A549 (cell line): ENCODE results near the gene MACC1. TPM values are rescaled to one million over a fixed set of nuclear protein-coding genes. Genes with fewer than 3 reads are reported as not detected.
A peak's percentile ranks its signal among the peaks of the same experiment; 100 is the strongest.

Experiments used
- ATAC-seq, 2 experiments: fragments of 200-7000 bp in 1 of 2; fragments of >200 bp in 1 of 2; cut with Nextera tagmentation in 1 of 2; cut with Tn5 transposase in 1 of 2; 3 replicates each; pipeline versions ENCODE4 v1.8.0 to v1.9.1; 2018 to 2020; ENCODE audit warnings: mild to moderate bottlenecking in 1 of 2, moderate library complexity in 1 of 2
- CTCF ChIA-PET: fragments of 300-600 bp; sonication (Branson Sonifier 250); formaldehyde crosslinking; extraction: SDS; loops from one replicate; lab custom pipeline; 2021; ENCODE audit warnings: antibody characterized with exemption, inconsistent platforms; lab: Yijun Ruan, JAX
- POLR2A ChIA-PET: fragments of 350-600 bp; formaldehyde crosslinking; extraction: SDS; loops from one replicate; lab custom pipeline; 2021; ENCODE audit warnings: antibody characterized with exemption, inconsistent platforms; lab: Yijun Ruan, JAX
- DNase-seq, 2 experiments: peaks; one replicate each; pipeline versions ENCODE4 v3.0.0 to v3.0.0-alpha.2; 2011 to 2016; ENCODE audit warnings: low read depth in 1 of 2, low spot score in 1 of 2
- FAIRE-seq: peaks from 2 replicates; lab custom pipeline; 2011; peaks lifted over from hg19 to GRCh38; lab: Jason Lieb, UNC
- H3K27ac ChIP-seq, 2 experiments: fragments of >200 bp; sonication (Bioruptor Twin); formaldehyde crosslinking; 3 replicates each; pipeline ENCODE4 v1.5.1; 2016 to 2017
- H3K4me1 ChIP-seq: fragments of >200 bp; sonication (Bioruptor Twin); formaldehyde crosslinking; 3 replicates; pipeline ENCODE4 v1.6.1; 2016
- H3K4me2 ChIP-seq: fragments of >200 bp; sonication (Bioruptor Twin); formaldehyde crosslinking; 3 replicates; pipeline ENCODE4 v1.6.1; 2016
- H3K4me3 ChIP-seq: fragments of >200 bp; sonication (Bioruptor Twin); formaldehyde crosslinking; 3 replicates; pipeline ENCODE4 v1.5.1; 2016
- H3K9me3 ChIP-seq: fragments of >200 bp; sonication (Bioruptor Twin); formaldehyde crosslinking; 3 replicates; pipeline ENCODE4 v1.6.1; 2016
- BHLHE40 ChIP-seq: IDR thresholded peaks from 2 replicates; pipeline ENCODE4 v1.6.1; 2012; ENCODE audit warnings: low read depth, low read length, inconsistent platforms
- CBX8 ChIP-seq: fragments of 200-600 bp; sonication (generic); IDR thresholded peaks from 2 replicates; pipeline ENCODE4 v1.6.1; 2016
- CHD2 ChIP-seq: fragments of 150-350 bp; IDR thresholded peaks from 2 replicates; pipeline ENCODE4 v1.6.1; 2014; ENCODE audit warnings: low read length; ENCODE audit not compliant: partially characterized antibody
- FOSL2 ChIP-seq, 2 experiments: fragments of 450-650 bp in 1 of 2; fragments of >200 bp in 1 of 2; sonication (Bioruptor Twin) in 1 of 2; formaldehyde crosslinking; IDR thresholded peaks; 2 replicates each; pipeline versions ENCODE4 v1.5.0 to v1.6.1; 2016 to 2020; ENCODE audit warnings: mild to moderate bottlenecking in 1 of 2, moderate library complexity in 1 of 2
- HDAC2 ChIP-seq: fragments of 200-600 bp; sonication (generic); IDR thresholded peaks from 2 replicates; pipeline ENCODE4 v1.6.1; 2016
- HOXB5 ChIP-seq: fragments of 250-450 bp; sonication (Bioruptor Pico); IDR thresholded peaks from 2 replicates; pipeline ENCODE4 v1.5.0; 2020; ENCODE audit warnings: mild to moderate bottlenecking, moderate library complexity
- MAFK ChIP-seq: fragments of 450-650 bp; IDR thresholded peaks from 2 replicates; pipeline ENCODE4 v1.6.1; 2014; ENCODE audit not compliant: partially characterized antibody
- NR3C1 ChIP-seq: fragments of >200 bp; sonication (Bioruptor Twin); formaldehyde crosslinking; IDR thresholded peaks from 3 replicates; pipeline ENCODE4 v1.6.1; 2017
- RARB ChIP-seq: fragments of 250-450 bp; sonication (Bioruptor Pico); IDR thresholded peaks from 2 replicates; pipeline ENCODE4 v1.8.0; 2021; ENCODE audit warnings: mild to moderate bottlenecking, moderate library complexity
- ZC3H11A ChIP-seq: fragments of 450-650 bp; IDR thresholded peaks from 2 replicates; pipeline ENCODE4 v1.6.1; 2014; ENCODE audit warnings: antibody characterized with exemption, mild to moderate bottlenecking
- ZFP36 ChIP-seq: fragments of 450-650 bp; IDR thresholded peaks from 2 replicates; pipeline ENCODE4 v1.6.1; 2014; ENCODE audit warnings: borderline replicate concordance; ENCODE audit not compliant: partially characterized antibody
- WGBS: methylation state at CpG from one replicate; pipeline ENCODE4 v1.1.6; 2017; ENCODE audit errors: missing lambda C conversion rate; 5-methylcytosine and 5-hydroxymethylcytosine counted together
- polyA plus RNA-seq, 4 experiments: library from polyadenylated mRNA; depleted of rRNA in 3 of 4; stranded (reverse); fragments of >200 nt; fragmentation: RNase III in 1 of 4; extraction: RNeasy Plus Mini Kit Qiagen cat#74134 plus additional on column Dnase treatment in 1 of 4; gene quantifications; 2 replicates in 3 of 4; 3 replicates in 1 of 4; pipeline ENCODE4 v1.2.3, GENCODE V29; 2011 to 2017
- TF ChIP-seq, protein P1 (sequence below): fragments of >200 bp; sonication (Bioruptor Twin); formaldehyde crosslinking; IDR thresholded peaks from 3 replicates; pipeline ENCODE4 v1.5.1; 2016
- TF ChIP-seq, protein P2 (sequence below): IDR thresholded peaks from 2 replicates; pipeline ENCODE4 v1.6.1; 2012
- TF ChIP-seq, protein P3 (sequence below): IDR thresholded peaks from 2 replicates; pipeline ENCODE4 v1.6.1; 2012

The MACC1 gene
- polyA plus RNA-seq, 2 of the 4 experiments (the other 2 are of a cell fraction) = 0.01 TPM; not detected in 1

DNA sequence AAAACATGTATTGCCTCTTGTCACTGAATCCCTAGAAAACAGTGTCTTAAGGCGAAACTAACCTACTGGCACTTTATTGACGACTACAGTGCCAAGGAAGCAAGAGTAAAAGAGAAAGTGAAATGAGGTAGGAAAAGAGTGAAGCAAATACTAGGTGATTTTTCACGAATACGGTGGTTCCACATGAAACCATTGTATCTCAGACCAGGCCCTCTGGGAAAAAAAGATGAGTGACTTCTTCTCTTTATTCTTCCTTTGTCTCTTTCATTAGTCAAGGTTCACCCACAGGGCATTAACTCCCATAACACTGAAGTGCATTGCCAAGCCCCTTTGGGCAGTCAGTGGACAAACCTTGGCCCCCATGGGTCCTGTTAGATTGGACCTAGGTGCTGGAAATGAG lies 16.2 kb upstream of the MACC1 start:
- H3K4me3 ChIP-seq = no peak overlapping the region
- no peak for FAIRE-seq

DNA sequence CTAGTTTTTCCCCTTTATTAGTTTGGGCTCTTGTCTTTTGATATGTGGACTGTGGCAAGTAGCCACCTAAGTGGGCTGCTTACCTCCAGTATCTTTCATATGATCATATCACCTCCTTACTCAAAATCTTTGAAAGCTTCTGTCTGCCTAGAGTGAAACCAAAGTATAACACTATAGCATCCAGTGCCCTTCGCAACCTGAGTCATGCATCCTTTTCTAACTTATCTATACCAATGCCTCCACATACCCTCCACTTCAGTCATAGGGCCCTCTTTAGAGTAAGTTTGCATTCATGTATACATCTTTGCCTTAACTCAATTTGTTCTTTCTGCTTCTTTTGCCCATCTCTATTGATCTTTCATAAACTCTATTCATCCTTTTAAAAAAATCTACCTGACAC lies 15.7 kb upstream of the MACC1 start:
- ATAC-seq (no peak), FAIRE-seq (no peak), DNase-seq (no peak)
- H3K4me2 ChIP-seq = no peak overlapping the region
- no peak overlapping the region for H3K4me3 ChIP-seq
- H3K9me3 ChIP-seq = no peaks in the 10 kb centered on the region
- CTCF ChIA-PET = interaction anchor here (1.9 kb wide), 1 partner anchor 366 kb away, joined by 4 read pairs; no protein-coding TSS in a partner anchor
- TF ChIP-seq CHD2 (no peak), HDAC2 (no peak), HOXB5 (CRISPR knock-in tag) (no peak), MAFK (no peak), RARB (CRISPR knock-in tag) (no peak), ZC3H11A (no peak), ZFP36 (no peak), CBX8 (no peak)
- TF ChIP-seq, protein P1, sequence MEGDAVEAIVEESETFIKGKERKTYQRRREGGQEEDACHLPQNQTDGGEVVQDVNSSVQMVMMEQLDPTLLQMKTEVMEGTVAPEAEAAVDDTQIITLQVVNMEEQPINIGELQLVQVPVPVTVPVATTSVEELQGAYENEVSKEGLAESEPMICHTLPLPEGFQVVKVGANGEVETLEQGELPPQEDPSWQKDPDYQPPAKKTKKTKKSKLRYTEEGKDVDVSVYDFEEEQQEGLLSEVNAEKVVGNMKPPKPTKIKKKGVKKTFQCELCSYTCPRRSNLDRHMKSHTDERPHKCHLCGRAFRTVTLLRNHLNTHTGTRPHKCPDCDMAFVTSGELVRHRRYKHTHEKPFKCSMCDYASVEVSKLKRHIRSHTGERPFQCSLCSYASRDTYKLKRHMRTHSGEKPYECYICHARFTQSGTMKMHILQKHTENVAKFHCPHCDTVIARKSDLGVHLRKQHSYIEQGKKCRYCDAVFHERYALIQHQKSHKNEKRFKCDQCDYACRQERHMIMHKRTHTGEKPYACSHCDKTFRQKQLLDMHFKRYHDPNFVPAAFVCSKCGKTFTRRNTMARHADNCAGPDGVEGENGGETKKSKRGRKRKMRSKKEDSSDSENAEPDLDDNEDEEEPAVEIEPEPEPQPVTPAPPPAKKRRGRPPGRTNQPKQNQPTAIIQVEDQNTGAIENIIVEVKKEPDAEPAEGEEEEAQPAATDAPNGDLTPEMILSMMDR = no peak
- TF ChIP-seq, protein P2, sequence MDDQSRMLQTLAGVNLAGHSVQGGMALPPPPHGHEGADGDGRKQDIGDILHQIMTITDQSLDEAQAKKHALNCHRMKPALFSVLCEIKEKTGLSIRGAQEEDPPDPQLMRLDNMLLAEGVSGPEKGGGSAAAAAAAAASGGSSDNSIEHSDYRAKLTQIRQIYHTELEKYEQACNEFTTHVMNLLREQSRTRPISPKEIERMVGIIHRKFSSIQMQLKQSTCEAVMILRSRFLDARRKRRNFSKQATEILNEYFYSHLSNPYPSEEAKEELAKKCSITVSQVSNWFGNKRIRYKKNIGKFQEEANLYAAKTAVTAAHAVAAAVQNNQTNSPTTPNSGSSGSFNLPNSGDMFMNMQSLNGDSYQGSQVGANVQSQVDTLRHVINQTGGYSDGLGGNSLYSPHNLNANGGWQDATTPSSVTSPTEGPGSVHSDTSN = no peak
- no peak overlapping the region for H3K27ac ChIP-seq
- 100% methylated on average over 1 of the region's 1 CpG for WGBS
- POLR2A ChIA-PET = no interaction called here
- H3K4me1 ChIP-seq = no peaks in the 10 kb centered on the region

More for the DNA sequence above, 16.2 kb upstream of the MACC1 start:
- Histone ChIP-seq H3K4me2 (no peak overlapping the region), H3K27ac (no peak overlapping the region), H3K9me3 (no peaks in the 10 kb centered on the region), H3K4me1 (no peaks in the 10 kb centered on the region)
- ATAC-seq (no peak), DNase-seq (no peak)
- CTCF ChIA-PET = interaction anchor here (1.9 kb wide), 1 partner anchor 365 kb away, joined by 4 read pairs; no protein-coding TSS in a partner anchor
- POLR2A ChIA-PET = no interaction called here
- WGBS = 29% methylated on average over 4 of the region's 4 CpGs
- TF ChIP-seq, protein P3, sequence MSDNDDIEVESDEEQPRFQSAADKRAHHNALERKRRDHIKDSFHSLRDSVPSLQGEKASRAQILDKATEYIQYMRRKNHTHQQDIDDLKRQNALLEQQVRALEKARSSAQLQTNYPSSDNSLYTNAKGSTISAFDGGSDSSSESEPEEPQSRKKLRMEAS = no peak
- TF ChIP-seq BHLHE40 (no peak), NR3C1 (no peak)

DNA sequence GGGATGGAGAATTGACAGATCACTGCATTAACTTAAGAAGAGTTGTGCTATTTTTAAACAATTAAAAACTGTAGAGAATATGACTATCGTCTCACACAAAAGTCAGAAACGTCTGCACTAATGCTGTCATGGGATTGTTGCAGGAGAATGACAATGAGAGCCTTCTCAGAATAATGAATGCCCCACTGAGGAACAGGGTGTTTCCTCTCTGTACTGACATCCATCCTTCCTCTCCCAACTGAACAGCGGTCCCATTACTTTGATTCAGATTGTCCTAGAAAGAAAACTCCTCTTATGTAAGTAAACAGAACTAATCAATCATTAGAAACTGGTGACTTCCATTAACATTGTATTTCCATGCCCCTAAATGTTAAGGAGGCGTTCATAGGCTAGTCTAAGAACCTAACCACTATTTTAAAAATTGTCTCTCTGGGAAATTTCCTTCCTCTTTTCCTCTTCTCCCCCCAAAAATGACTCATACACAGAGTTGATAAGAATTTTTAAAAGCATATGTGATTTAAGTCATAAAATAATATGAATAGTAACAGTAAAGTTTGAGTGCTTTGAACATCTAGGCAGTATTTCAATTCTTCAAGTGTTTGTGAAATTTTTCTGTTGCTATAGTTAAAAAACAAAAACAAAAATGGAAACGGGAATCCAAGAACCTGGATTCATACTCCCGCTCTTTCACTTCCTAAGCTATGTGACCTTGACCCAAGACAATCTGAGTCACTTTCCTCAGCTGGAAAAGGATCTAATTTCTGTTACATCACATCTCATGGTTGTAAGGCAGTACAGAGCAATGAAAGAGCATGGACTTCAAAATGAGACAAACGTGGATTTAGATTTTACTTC lies 12.7 kb upstream of the MACC1 start:
- no peaks in the 10 kb centered on the region for H3K9me3 ChIP-seq
- TF ChIP-seq, protein P1 = no peak
- TF ChIP-seq FOSL2 (IDR thresholded peaks at IDR 0.05) (no peak), FOSL2 (CRISPR knock-in tag; IDR thresholded peaks at IDR 0.05) (peak; percentile 20; the same call in 1 of the 2 replicates)
- TF ChIP-seq, all 56 proteins: peak for 1
- H3K4me3 ChIP-seq = no peak overlapping the region
- H3K4me1 ChIP-seq = no peaks in the 10 kb centered on the region
- POLR2A ChIA-PET = no interaction called here
- no peak overlapping the region for H3K27ac ChIP-seq
- ATAC-seq (0 out of 6 replicates have a peak, but pooled peaks of 1 of the 2 experiments have one; percentile 38), DNase-seq (peak in 1 of 2 experiments; percentile 35), FAIRE-seq (no peak)
- CTCF ChIA-PET = no interaction called here
- 34% methylated on average over 7 of the region's 7 CpGs for WGBS
- no peak overlapping the region for H3K4me2 ChIP-seq
